Measurements from ENCODE around the gene CSPG4.
"Not testable (repeated sequence)": the region's sequence is repeated elsewhere in the genome, so short reads cannot be mapped to it uniquely, and the experiment has no call there.

The CSPG4 gene

GRCh38 chr15:75709458-75709857 lies 3.2 kb downstream of the CSPG4 start:
- H3K9me3 ChIP-seq (ENCODE audit: control extremely low read depth in 1 of 5, control insufficient read depth in 4 of 5, insufficient read depth in 2 of 5, low read depth in 1 of 5, low read length in 4 of 5); H3K36me3 ChIP-seq (ENCODE audit: control insufficient read depth in 4 of 4, insufficient read depth in 4 of 4, low read length in 3 of 4); H3K27ac ChIP-seq (ENCODE audit: insufficient read depth in 1 of 2, low read depth in 1 of 2, low read length in 2 of 2, poor library complexity in 1 of 2, severe bottlenecking in 2 of 2); POLR2A ChIA-PET; H3K4me3 ChIP-seq (ENCODE audit: control insufficient read depth in 1 of 7, extremely low read depth in 1 of 7, insufficient read depth in 4 of 7, low read depth in 2 of 7, low read length in 6 of 7): not testable (repeated sequence)
- Histone ChIP-seq H3K4me1 (ENCODE audit: control extremely low read depth in 1 of 4, control insufficient read depth in 4 of 4, insufficient read depth in 4 of 4, low read length in 3 of 4) (peaks cover 0 to 10% (median 4%) of the 10 kb centered on the region in 4 experiments), H3K27me3 (replicated peaks in 2 of 5; ENCODE audit: control insufficient read depth in 4 of 5, insufficient read depth in 5 of 5, low read length in 4 of 5) (peaks cover 0 to 31% (median 13%) of the 10 kb centered on the region in 5 experiments)
- CTCF ChIA-PET, result interaction anchor here (1.0 to 1.2 kb wide), 2 partner anchors 11 to 12 kb away, joined by 3 read pairs; no protein-coding TSS in a partner anchor
- WGBS (ENCODE audit: insufficient coverage), result 47% methylated on average over 8 of the region's 15 CpGs
- DNase-seq, result peak in 2 of 3 donors; percentile 51 to 60

GRCh38 chr15:75706682-75706954 lies 6.0 kb downstream of the CSPG4 start:
- Histone ChIP-seq H3K36me3 (ENCODE audit: control insufficient read depth in 4 of 4, insufficient read depth in 4 of 4, low read length in 3 of 4) (no peaks in the 10 kb centered on the region), H3K4me1 (ENCODE audit: control extremely low read depth in 1 of 4, control insufficient read depth in 4 of 4, insufficient read depth in 4 of 4, low read length in 3 of 4) (peaks cover 0 to 4% (median 0%) of the 10 kb centered on the region in 4 experiments), H3K27ac (ENCODE audit: insufficient read depth in 1 of 2, low read depth in 1 of 2, low read length in 2 of 2, poor library complexity in 1 of 2, severe bottlenecking in 2 of 2) (no peak overlapping the region), H3K27me3 (replicated peaks in 2 of 5; ENCODE audit: control insufficient read depth in 4 of 5, insufficient read depth in 5 of 5, low read length in 4 of 5) (peaks cover 0 to 3% (median 2%) of the 10 kb centered on the region in 5 experiments), H3K4me3 (ENCODE audit: control insufficient read depth in 1 of 7, extremely low read depth in 1 of 7, insufficient read depth in 4 of 7, low read depth in 2 of 7, low read length in 6 of 7) (no peak overlapping the region), H3K9me3 (ENCODE audit: control extremely low read depth in 1 of 5, control insufficient read depth in 4 of 5, insufficient read depth in 2 of 5, low read depth in 1 of 5, low read length in 4 of 5) (no peaks in the 10 kb centered on the region)
- ChIA-PET POLR2A (no interaction called here), CTCF (no interaction called here)
- DNase-seq, result no peak
- WGBS (ENCODE audit: insufficient coverage), result 67% methylated on average over 2 of the region's 2 CpGs

- DNase-seq, result no peak
- H3K4me3 ChIP-seq (ENCODE audit: control insufficient read depth in 1 of 7, extremely low read depth in 1 of 7, insufficient read depth in 4 of 7, low read depth in 2 of 7, low read length in 6 of 7), result no peak overlapping the region
- peaks cover 0 to 2% (median 0%) of the 10 kb centered on the region in 5 experiments for H3K27me3 ChIP-seq (replicated peaks in 2 of 5; ENCODE audit: control insufficient read depth in 4 of 5, insufficient read depth in 5 of 5, low read length in 4 of 5)
- no peaks in the 10 kb centered on the region for H3K36me3 ChIP-seq (ENCODE audit: control insufficient read depth in 4 of 4, insufficient read depth in 4 of 4, low read length in 3 of 4)
- WGBS (ENCODE audit: insufficient coverage), result 100% methylated on average over 7 of the region's 14 CpGs
- no peaks in the 10 kb centered on the region for H3K9me3 ChIP-seq (ENCODE audit: control extremely low read depth in 1 of 5, control insufficient read depth in 4 of 5, insufficient read depth in 2 of 5, low read depth in 1 of 5, low read length in 4 of 5)
- H3K27ac ChIP-seq (ENCODE audit: insufficient read depth in 1 of 2, low read depth in 1 of 2, low read length in 2 of 2, poor library complexity in 1 of 2, severe bottlenecking in 2 of 2), result no peak overlapping the region
- ChIA-PET CTCF (no interaction called here), POLR2A (no interaction called here)
- peaks cover 0 to 5% (median under 1%) of the 10 kb centered on the region in 4 experiments for H3K4me1 ChIP-seq (ENCODE audit: control extremely low read depth in 1 of 4, control insufficient read depth in 4 of 4, insufficient read depth in 4 of 4, low read length in 3 of 4)
These were observed 6.6 kb downstream of the CSPG4 start for GRCh38 chr15:75705854-75706681.

GRCh38 chr15:75705375-75705774 lies 7.3 kb downstream of the CSPG4 start:
- H3K27me3 ChIP-seq (replicated peaks in 2 of 5; ENCODE audit: control insufficient read depth in 4 of 5, insufficient read depth in 5 of 5, low read length in 4 of 5); POLR2A ChIA-PET; DNase-seq; H3K4me3 ChIP-seq (ENCODE audit: control insufficient read depth in 1 of 7, extremely low read depth in 1 of 7, insufficient read depth in 4 of 7, low read depth in 2 of 7, low read length in 6 of 7); H3K27ac ChIP-seq (ENCODE audit: insufficient read depth in 1 of 2, low read depth in 1 of 2, low read length in 2 of 2, poor library complexity in 1 of 2, severe bottlenecking in 2 of 2); H3K36me3 ChIP-seq (ENCODE audit: control insufficient read depth in 4 of 4, insufficient read depth in 4 of 4, low read length in 3 of 4); H3K9me3 ChIP-seq (ENCODE audit: control extremely low read depth in 1 of 5, control insufficient read depth in 4 of 5, insufficient read depth in 2 of 5, low read depth in 1 of 5, low read length in 4 of 5); CTCF ChIA-PET: not testable (repeated sequence)
- H3K4me1 ChIP-seq (ENCODE audit: control extremely low read depth in 1 of 4, control insufficient read depth in 4 of 4, insufficient read depth in 4 of 4, low read length in 3 of 4), result peaks cover 0 to 12% (median 6%) of the 10 kb centered on the region in 4 experiments
- 94% methylated on average over 3 of the region's 5 CpGs for WGBS (ENCODE audit: insufficient coverage)

GRCh38 chr15:75704618-75705017 lies 8.0 kb downstream of the CSPG4 start:
- H3K4me1 ChIP-seq (ENCODE audit: control extremely low read depth in 1 of 4, control insufficient read depth in 4 of 4, insufficient read depth in 4 of 4, low read length in 3 of 4), result peaks cover 0 to 17% (median 12%) of the 10 kb centered on the region in 4 experiments

GRCh38 chr15:75704263-75704615 lies 8.4 kb downstream of the CSPG4 start:
- Histone ChIP-seq H3K36me3 (ENCODE audit: control insufficient read depth in 4 of 4, insufficient read depth in 4 of 4, low read length in 3 of 4) (no peaks in the 10 kb centered on the region), H3K9me3 (ENCODE audit: control extremely low read depth in 1 of 5, control insufficient read depth in 4 of 5, insufficient read depth in 2 of 5, low read depth in 1 of 5, low read length in 4 of 5) (no peaks in the 10 kb centered on the region), H3K27me3 (replicated peaks in 2 of 5; ENCODE audit: control insufficient read depth in 4 of 5, insufficient read depth in 5 of 5, low read length in 4 of 5) (peaks cover 0 to 2% (median 0%) of the 10 kb centered on the region in 5 experiments), H3K4me1 (ENCODE audit: control extremely low read depth in 1 of 4, control insufficient read depth in 4 of 4, insufficient read depth in 4 of 4, low read length in 3 of 4) (peaks cover 0 to 19% (median 16%) of the 10 kb centered on the region in 4 experiments), H3K4me3 (ENCODE audit: control insufficient read depth in 1 of 7, extremely low read depth in 1 of 7, insufficient read depth in 4 of 7, low read depth in 2 of 7, low read length in 6 of 7) (no peak overlapping the region), H3K27ac (ENCODE audit: insufficient read depth in 1 of 2, low read depth in 1 of 2, low read length in 2 of 2, poor library complexity in 1 of 2, severe bottlenecking in 2 of 2) (no peak overlapping the region)
- ChIA-PET POLR2A (no interaction called here), CTCF (no interaction called here)
- 100% methylated on average over 6 of the region's 6 CpGs for WGBS (ENCODE audit: insufficient coverage)
- no peak for DNase-seq

More at GRCh38 chr15:75704618-75705017, 8.0 kb downstream of the CSPG4 start:
- Histone ChIP-seq H3K9me3 (ENCODE audit: control extremely low read depth in 1 of 5, control insufficient read depth in 4 of 5, insufficient read depth in 2 of 5, low read depth in 1 of 5, low read length in 4 of 5) (no peaks in the 10 kb centered on the region), H3K27me3 (replicated peaks in 2 of 5; ENCODE audit: control insufficient read depth in 4 of 5, insufficient read depth in 5 of 5, low read length in 4 of 5) (peaks cover 0 to 2% (median 0%) of the 10 kb centered on the region in 5 experiments), H3K36me3 (ENCODE audit: control insufficient read depth in 4 of 4, insufficient read depth in 4 of 4, low read length in 3 of 4) (no peaks in the 10 kb centered on the region), H3K4me3 (ENCODE audit: control insufficient read depth in 1 of 7, extremely low read depth in 1 of 7, insufficient read depth in 4 of 7, low read depth in 2 of 7, low read length in 6 of 7) (no peak overlapping the region), H3K27ac (ENCODE audit: insufficient read depth in 1 of 2, low read depth in 1 of 2, low read length in 2 of 2, poor library complexity in 1 of 2, severe bottlenecking in 2 of 2) (no peak overlapping the region)
- ChIA-PET CTCF (no interaction called here), POLR2A (no interaction called here)
- WGBS (ENCODE audit: insufficient coverage), result 100% methylated on average over 4 of the region's 9 CpGs
- no peak for DNase-seq

GRCh38 chr15:75703440-75704262 lies 9.0 kb downstream of the CSPG4 start:
- no CpG with 5 or more reads among the region's 18 CpGs for WGBS (ENCODE audit: insufficient coverage)
- H3K27me3 ChIP-seq (replicated peaks in 2 of 5; ENCODE audit: control insufficient read depth in 4 of 5, insufficient read depth in 5 of 5, low read length in 4 of 5); H3K36me3 ChIP-seq (ENCODE audit: control insufficient read depth in 4 of 4, insufficient read depth in 4 of 4, low read length in 3 of 4); H3K9me3 ChIP-seq (ENCODE audit: control extremely low read depth in 1 of 5, control insufficient read depth in 4 of 5, insufficient read depth in 2 of 5, low read depth in 1 of 5, low read length in 4 of 5); CTCF ChIA-PET; H3K4me3 ChIP-seq (ENCODE audit: control insufficient read depth in 1 of 7, extremely low read depth in 1 of 7, insufficient read depth in 4 of 7, low read depth in 2 of 7, low read length in 6 of 7); POLR2A ChIA-PET; H3K27ac ChIP-seq (ENCODE audit: insufficient read depth in 1 of 2, low read depth in 1 of 2, low read length in 2 of 2, poor library complexity in 1 of 2, severe bottlenecking in 2 of 2); DNase-seq: not testable (repeated sequence)
- peaks cover 0 to 21% (median 18%) of the 10 kb centered on the region in 4 experiments for H3K4me1 ChIP-seq (ENCODE audit: control extremely low read depth in 1 of 4, control insufficient read depth in 4 of 4, insufficient read depth in 4 of 4, low read length in 3 of 4)

All from common myeloid progenitor, CD34-positive (primary cell).